GM12878 (cell line): ENCODE measurements around the gene RFC4. TPM values are rescaled to one million over a fixed set of nuclear protein-coding genes. Genes with fewer than 3 reads are reported as not detected.

Experiments
- ATAC-seq: fragments of 200-7000 bp; cut with Tn5 transposase; 3 replicates; pipeline ENCODE4 v1.9.1; 2020; ENCODE audit warnings: mild to moderate bottlenecking, moderate library complexity
- BruUV-seq: library from RNA; stranded (reverse); fragments of 400-500 nt; replicated peaks from 2 replicates; lab custom pipeline; 2021; lab: Mats Ljungman, UMichigan
- CTCF ChIA-PET: fragments of 300-600 bp; sonication (Branson Sonifier 250); formaldehyde crosslinking; extraction: SDS; loops from one replicate; lab custom pipeline; 2021; ENCODE audit warnings: inconsistent platforms; lab: Yijun Ruan, JAX
- POLR2A ChIA-PET: fragments of 350-600 bp; formaldehyde crosslinking; extraction: SDS; loops from one replicate; lab custom pipeline; 2021; ENCODE audit warnings: inconsistent platforms; lab: Charles Lee
- RAD21 ChIA-PET: fragments of 300-600 bp; sonication (Branson Sonifier 250); formaldehyde crosslinking; loops from one replicate; lab custom pipeline; 2023; ENCODE audit warnings: antibody characterized with exemption; ENCODE audit not compliant: unreplicated experiment; lab: Charles Lee
- SMC1A ChIA-PET: fragments of 300-600 bp; sonication (Branson Sonifier 250); formaldehyde crosslinking; loops from one replicate; lab custom pipeline; 2023; ENCODE audit not compliant: unreplicated experiment, uncharacterized antibody; lab: Charles Lee
- DNase-seq: peaks from one replicate; pipeline ENCODE4 v3.0.0-alpha.2; 2011; ENCODE audit warnings: low read depth, low spot score
- FAIRE-seq: peaks from 3 replicates; lab custom pipeline; 2011; peaks lifted over from hg19 to GRCh38; lab: Jason Lieb, UNC
- H2AFZ ChIP-seq: 2 replicates; pipeline ENCODE4 v1.6.0; 2011; ENCODE audit warnings: low read depth, low read length, control low read depth; ENCODE audit not compliant: control insufficient read depth
- H3K27ac ChIP-seq: 2 replicates; pipeline ENCODE4 v1.5.1; 2011; ENCODE audit warnings: control low read depth; ENCODE audit not compliant: control insufficient read depth, insufficient read depth
- H3K27me3 ChIP-seq, 2 experiments: replicated peaks in 1 of 2; 2 replicates each; pipeline versions ENCODE4 v1.6.0 to v1.6.1; 2011; ENCODE audit warnings: low read length in 1 of 2; ENCODE audit not compliant: control insufficient read depth in 2 of 2, insufficient read depth in 2 of 2
- H3K36me3 ChIP-seq, 2 experiments: 2 replicates each; pipeline ENCODE4 v1.5.1; 2011; ENCODE audit warnings: low read length in 1 of 2; ENCODE audit not compliant: control insufficient read depth in 2 of 2, insufficient read depth in 2 of 2
- H3K4me1 ChIP-seq: 2 replicates; pipeline ENCODE4 v1.6.1; 2011; ENCODE audit warnings: mild to moderate bottlenecking, low read length, moderate library complexity, mixed read lengths; ENCODE audit not compliant: control insufficient read depth, insufficient read depth
- H3K4me2 ChIP-seq: 2 replicates; pipeline ENCODE4 v1.6.0; 2011; ENCODE audit warnings: control low read depth; ENCODE audit not compliant: control insufficient read depth, insufficient read depth
- H3K4me3 ChIP-seq: fragments of 200-600 bp; sonication (generic); 2 replicates; pipeline ENCODE4 v1.5.1; 2016
- H3K79me2 ChIP-seq: 2 replicates; pipeline ENCODE4 v1.6.0; 2011; ENCODE audit warnings: low read length; ENCODE audit not compliant: control insufficient read depth, insufficient read depth
- H3K9ac ChIP-seq: 2 replicates; pipeline ENCODE4 v1.8.0; 2011; ENCODE audit warnings: low read length, control low read depth, mixed read lengths; ENCODE audit not compliant: control insufficient read depth, insufficient read depth
- H3K9me3 ChIP-seq: replicated peaks from 3 replicates; pipeline ENCODE4 v1.5.1; 2011; ENCODE audit warnings: mild to moderate bottlenecking, low read length; ENCODE audit not compliant: control insufficient read depth, insufficient read depth
- H4K20me1 ChIP-seq: 2 replicates; pipeline ENCODE4 v1.6.0; 2011; ENCODE audit not compliant: control insufficient read depth, insufficient read depth
- BACH1 ChIP-seq: fragments of 450-650 bp; IDR thresholded peaks from 2 replicates; pipeline ENCODE4 v1.6.1; 2017; ENCODE audit warnings: mild to moderate bottlenecking, borderline replicate concordance
- CHD2 ChIP-seq: IDR thresholded peaks from 2 replicates; pipeline ENCODE4 v1.6.1; 2011; ENCODE audit warnings: low read depth, low read length, improper control_type of control experiment, borderline replicate concordance
- E4F1 ChIP-seq: fragments of 450-650 bp; IDR thresholded peaks from 2 replicates; pipeline ENCODE4 v1.6.1; 2018; ENCODE audit warnings: borderline replicate concordance, mild to moderate bottlenecking; ENCODE audit not compliant: partially characterized antibody
- HCFC1 ChIP-seq: fragments of 150-350 bp; IDR thresholded peaks from 2 replicates; pipeline ENCODE4 v1.6.1; 2014; ENCODE audit warnings: low read length
- POU2F2 ChIP-seq: IDR thresholded peaks from 3 replicates; pipeline ENCODE4 v1.6.1; 2011; ENCODE audit warnings: low read depth, mild to moderate bottlenecking, low read length, borderline replicate concordance
- SIX5 ChIP-seq: IDR thresholded peaks from 2 replicates; pipeline ENCODE4 v1.6.1; 2011; ENCODE audit warnings: mild to moderate bottlenecking, low read depth, low read length, moderate library complexity; ENCODE audit not compliant: severe bottlenecking
- ZBED1 ChIP-seq: IDR thresholded peaks from 2 replicates; pipeline ENCODE4 v1.6.1; 2016; ENCODE audit warnings: borderline replicate concordance
- ZNF24 ChIP-seq: fragments of 450-650 bp; IDR thresholded peaks from 2 replicates; pipeline ENCODE4 v1.6.1; 2017; ENCODE audit warnings: antibody characterized with exemption, mild to moderate bottlenecking
- ZNF384 ChIP-seq: IDR thresholded peaks from 2 replicates; pipeline ENCODE4 v1.6.1; 2012; ENCODE audit warnings: low read depth, mild to moderate bottlenecking, low read length, improper control_type of control experiment, borderline replicate concordance
- WGBS: methylation state at CpG from one replicate; pipeline ENCODE4 v1.1.6; 2016; ENCODE audit warnings: low lambda C conversion rate; ENCODE audit not compliant: insufficient replicate concordance, insufficient coverage; ENCODE audit errors: missing lambda C conversion rate; 5-methylcytosine and 5-hydroxymethylcytosine counted together
- in situ Hi-C: fragments of 300-500 bp; cut with MboI; formaldehyde crosslinking; loops from 9 replicates; pipeline ENCODE4 v1.14.3; 2018; ENCODE audit warnings: mixed read lengths
- intact Hi-C: fragments of 100-400 bp; cut with micrococcal nuclease; formaldehyde crosslinking; loops from one replicate; pipeline ENCODE4 v1.14.2; 2022; ENCODE audit not compliant: unreplicated experiment
- polyA plus RNA-seq, 11 experiments: library from polyadenylated mRNA; depleted of rRNA in 4 of 11; unstranded in 6 of 11; stranded (reverse) in 5 of 11; fragments of >200 nt; fragmentation: Nextera tagmentation in 4 of 11; fragmentation: Illumina TruSeq in 1 of 11; extraction: Ambion mirVana in 4 of 11; extraction: Trizol in 1 of 11; gene quantifications; 1 replicate in 1 of 11; 2 replicates in 10 of 11; pipeline versions ENCODE4 v1.2.1 to v1.2.3, GENCODE V29; 2011 to 2016; ENCODE audit warnings: inconsistent platforms in 2 of 11, missing spikeins in 2 of 11, low read depth in 1 of 11
- total RNA-seq, 4 experiments: library from RNA; depleted of rRNA in 3 of 4; stranded (reverse); fragments of >200 nt in 3 of 4; fragmentation: Illumina TruSeq in 1 of 4; extraction: Trizol in 1 of 4; gene quantifications; 2 replicates each; pipeline versions ENCODE4 v1.2.1 to v1.2.3, GENCODE V29; 2013 to 2021
- TF ChIP-seq, protein P1 (sequence below): IDR thresholded peaks from 2 replicates; pipeline ENCODE4 v1.6.1; 2012; ENCODE audit warnings: low read depth, low read length, improper control_type of control experiment
- TF ChIP-seq, protein P2 (sequence below): fragments of 450-650 bp; IDR thresholded peaks from 2 replicates; pipeline ENCODE4 v1.6.1; 2017; ENCODE audit warnings: borderline replicate concordance

The RFC4 gene
- total and polyA plus RNA-seq, 10 of the 15 experiments (the other 5 are each of a cell fraction or from before 2014, with no cell fraction given): 49.1 to 144 (median 112) TPM

- no TSS peak for BruUV-seq
- in situ Hi-C loops (loop anchor here (5.0 kb wide), 1 partner anchor 317 kb away; no protein-coding TSS in a partner anchor), intact Hi-C loops (loop anchor here (5.0 kb wide), 1 partner anchor 182 kb away; no protein-coding TSS in a partner anchor)
- no peak for FAIRE-seq
- H4K20me1 ChIP-seq: no peaks in the 10 kb centered on the region
- no peak for TF ChIP-seq SIX5
- no peak for TF ChIP-seq BACH1
- no peak for TF ChIP-seq POU2F2
- TF ChIP-seq ZNF384: no peak
- TF ChIP-seq ZNF24: no peak
- TF ChIP-seq, protein P1, sequence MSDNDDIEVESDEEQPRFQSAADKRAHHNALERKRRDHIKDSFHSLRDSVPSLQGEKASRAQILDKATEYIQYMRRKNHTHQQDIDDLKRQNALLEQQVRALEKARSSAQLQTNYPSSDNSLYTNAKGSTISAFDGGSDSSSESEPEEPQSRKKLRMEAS: no peak
- H2AFZ ChIP-seq: no peak overlapping the region
- ChIA-PET POLR2A (no interaction called here), RAD21 (interaction anchor here (1.2 kb wide), 1 partner anchor 315 kb away, joined by 3 read pairs; no protein-coding TSS in a partner anchor), CTCF (interaction anchor here (0.6 to 5.9 kb wide), 3 partner anchors 12 to 321 kb away, joined by 3 to 147 read pairs (median 3); no protein-coding TSS in a partner anchor), SMC1A (interaction anchor here (1.8 kb wide), 1 partner anchor 263 kb away, joined by 3 read pairs; no protein-coding TSS in a partner anchor)
- H3K79me2 ChIP-seq: no peaks in the 10 kb centered on the region
- no peak overlapping the region for H3K9ac ChIP-seq
- ATAC-seq: no peak
- DNase-seq: no peak
- no peaks in the 10 kb centered on the region for H3K36me3 ChIP-seq
- no peak overlapping the region for H3K4me2 ChIP-seq
- no peak overlapping the region for H3K4me3 ChIP-seq
- no peak overlapping the region for H3K27ac ChIP-seq
- no peaks in the 10 kb centered on the region for H3K4me1 ChIP-seq
- peaks cover 0 to 7% of the 10 kb centered on the region in 2 experiments; a peak in 2 of 4 replicates for H3K27me3 ChIP-seq
- H3K9me3 ChIP-seq: no peaks in the 10 kb centered on the region
- WGBS: 77% methylated on average over 11 of the region's 11 CpGs
These were observed 38.6 kb upstream of the RFC4 start for GRCh38 chr3:186844908-186845307.

DNA sequence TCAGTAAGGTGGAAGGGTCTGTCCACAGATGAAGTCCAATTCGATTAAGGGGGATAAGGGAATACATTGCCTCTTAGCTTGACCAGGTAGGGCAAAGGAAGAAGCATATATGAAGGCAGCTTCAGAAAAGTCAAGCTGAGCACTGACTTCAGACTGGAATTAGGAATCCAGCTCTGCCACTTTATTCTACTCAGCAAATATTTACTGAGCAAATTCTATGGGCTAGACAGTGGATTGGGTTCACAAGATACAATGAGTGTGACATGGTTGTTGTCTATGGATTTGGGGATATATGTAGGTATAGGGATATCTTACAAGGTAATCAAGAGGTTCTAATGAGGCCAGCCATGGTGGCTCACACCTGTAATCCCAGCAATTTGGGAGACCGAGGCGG, 36.8 kb upstream of the RFC4 start:
- Histone ChIP-seq H2AFZ (no peak overlapping the region), H3K36me3 (no peaks in the 10 kb centered on the region), H3K9me3 (no peaks in the 10 kb centered on the region), H3K4me2 (no peak overlapping the region), H3K4me3 (no peak overlapping the region), H4K20me1 (no peaks in the 10 kb centered on the region), H3K4me1 (no peaks in the 10 kb centered on the region), H3K79me2 (no peaks in the 10 kb centered on the region), H3K9ac (no peak overlapping the region), H3K27ac (no peak overlapping the region), H3K27me3 (peaks cover 0 to 5% of the 10 kb centered on the region in 2 experiments; a peak in 2 of 4 replicates)
- FAIRE-seq (no peak), DNase-seq (no peak), ATAC-seq (no peak)
- intact Hi-C loops: no loop called here
- ChIA-PET POLR2A (interaction anchor here (0.7 kb wide), 1 partner anchor 190 kb away, joined by 4 read pairs; no protein-coding TSS in a partner anchor), CTCF (no interaction called here), SMC1A (no interaction called here), RAD21 (no interaction called here)
- in situ Hi-C loops: no loop called here
- BruUV-seq: no TSS peak
- WGBS: 65% methylated on average over 3 of the region's 3 CpGs
- TF ChIP-seq ZBED1 (no peak), E4F1 (no peak), HCFC1 (no peak), CHD2 (no peak)
- TF ChIP-seq, protein P2, sequence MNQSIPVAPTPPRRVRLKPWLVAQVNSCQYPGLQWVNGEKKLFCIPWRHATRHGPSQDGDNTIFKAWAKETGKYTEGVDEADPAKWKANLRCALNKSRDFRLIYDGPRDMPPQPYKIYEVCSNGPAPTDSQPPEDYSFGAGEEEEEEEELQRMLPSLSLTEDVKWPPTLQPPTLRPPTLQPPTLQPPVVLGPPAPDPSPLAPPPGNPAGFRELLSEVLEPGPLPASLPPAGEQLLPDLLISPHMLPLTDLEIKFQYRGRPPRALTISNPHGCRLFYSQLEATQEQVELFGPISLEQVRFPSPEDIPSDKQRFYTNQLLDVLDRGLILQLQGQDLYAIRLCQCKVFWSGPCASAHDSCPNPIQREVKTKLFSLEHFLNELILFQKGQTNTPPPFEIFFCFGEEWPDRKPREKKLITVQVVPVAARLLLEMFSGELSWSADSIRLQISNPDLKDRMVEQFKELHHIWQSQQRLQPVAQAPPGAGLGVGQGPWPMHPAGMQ: no peak
